ENCODE results near the gene KDM8. TPM values are rescaled to one million over a fixed set of nuclear protein-coding genes. Genes with fewer than 3 reads are reported as not detected.

KDM8 gene
- total RNA-seq, 2 donors from 2014 or later = 5.2 to 7.1 TPM

Other genes starting within 250 kb of the KDM8 start
- not detected for gene C16orf82, start 136.6 kb upstream of the KDM8 start, total RNA-seq
- 10 to 100 TPM; 37.6 to 58.2 TPM for gene NSMCE1, start 65.2 kb downstream of the KDM8 start, total RNA-seq
- 10 to 100 TPM; 74.8 to 80.0 TPM for gene IL4R, start 110.4 kb downstream of the KDM8 start, total RNA-seq
- gene IL21R, start 198.6 kb downstream of the KDM8 start, total RNA-seq = under 1 TPM; 0.56 to 0.91 TPM

Measured in colonic mucosa (tissue), 2 donors.